Adrenal gland (tissue), 5 donors: ENCODE results near the gene KLHDC10.

Experiments used
- CTCF ChIP-seq, 6 experiments: fragments of 450-650 bp in 4 of 6; fragments of 200-600 bp in 2 of 6; sonication (generic) in 1 of 6; IDR thresholded peaks; 1 replicate in 5 of 6; 2 replicates in 1 of 6; pipeline versions ENCODE4 v1.5.1 to v1.8.0; 2016 to 2021; ENCODE audit warnings: antibody characterized with exemption in 6 of 6, mild to moderate bottlenecking in 2 of 6, moderate library complexity in 1 of 6
- POLR2A ChIP-seq, 2 donors: fragments of 450-650 bp; IDR thresholded peaks; one replicate each; pipeline ENCODE4 v1.6.1; 2017; ENCODE audit warnings: antibody characterized with exemption in 2 of 2, mild to moderate bottlenecking in 2 of 2, moderate library complexity in 1 of 2
- donor health status: DM: no; HTN: no; CAD: no.

DNA sequence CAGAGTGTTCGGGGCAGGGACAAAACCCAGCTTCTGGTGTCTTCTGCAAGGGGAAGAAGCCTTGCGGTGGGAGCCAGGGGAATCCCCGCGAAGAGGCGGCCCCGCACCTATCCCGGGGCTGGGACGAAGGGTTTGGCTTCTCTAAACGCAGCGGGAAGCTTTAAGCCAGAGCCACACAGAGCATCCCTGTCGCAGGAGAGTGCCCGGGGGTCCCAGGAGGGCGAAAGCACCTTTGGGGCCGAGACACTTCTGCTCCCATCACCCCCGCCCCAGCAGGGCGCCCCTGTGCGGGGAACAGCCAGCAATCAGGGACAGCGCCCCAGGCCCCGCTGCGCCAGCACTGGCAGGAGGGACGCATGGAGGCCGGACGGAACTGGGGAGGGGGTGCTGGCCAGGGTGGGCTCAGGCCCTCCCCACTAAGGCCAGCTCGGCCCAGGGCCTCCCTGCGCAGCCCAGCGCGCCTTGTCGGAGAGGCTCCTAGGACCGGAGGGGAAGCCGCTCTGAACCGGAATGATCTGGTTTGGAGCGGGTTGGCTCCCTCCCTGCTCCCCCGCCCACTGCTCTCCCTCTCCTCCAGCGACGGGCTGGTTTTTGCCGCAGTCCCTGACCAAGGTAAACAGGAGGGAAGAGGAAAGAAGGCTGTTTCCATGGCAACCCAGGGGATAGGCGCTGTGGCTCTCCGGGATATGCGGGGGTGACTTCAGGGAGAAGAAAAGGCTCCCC is 71.0 kb downstream of the KLHDC10 start:
- TF ChIP-seq CTCF (IDR thresholded peaks at IDR 0.05) (no peak), POLR2A (IDR thresholded peaks at IDR 0.05) (no peak)
